ENCODE measurements around the gene PHAF1. TPM values are rescaled to one million over a fixed set of nuclear protein-coding genes. Genes with fewer than 3 reads are reported as not detected.

PHAF1 gene
- total RNA-seq, 2 donors from 2014 or later, result 18.8 to 19.6 TPM

DNA sequence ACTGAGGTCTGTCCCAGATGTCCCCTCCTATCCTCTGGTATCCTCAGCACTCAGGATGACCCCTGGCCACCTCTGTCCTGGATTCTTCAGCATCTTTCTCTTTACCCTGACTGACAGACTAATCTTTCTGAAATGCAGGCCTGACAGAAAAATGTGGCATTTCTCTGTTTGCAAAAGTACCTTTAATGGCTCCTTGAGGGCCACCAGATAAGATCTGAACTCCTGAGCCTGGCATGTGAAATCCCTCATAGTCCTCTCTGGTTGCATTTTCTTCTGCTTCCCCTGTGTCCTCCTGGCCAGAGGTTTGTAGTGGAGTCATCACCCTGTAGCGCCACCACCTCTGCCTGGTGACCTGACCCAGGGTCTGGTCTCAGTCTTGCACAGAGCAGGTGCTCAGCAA is 87.1 kb downstream of the PHAF1 start:
- Histone ChIP-seq H3K9me3 (ENCODE audit: control insufficient read depth, low read length) (no peaks in the 10 kb centered on the region), H3K27ac (ENCODE audit: low read depth, low read length) (no peak overlapping the region), H3K4me3 (ENCODE audit: low read length) (no peak overlapping the region), H3K4me1 (ENCODE audit: control insufficient read depth, insufficient read depth, low read length) (peaks cover 5% of the 10 kb centered on the region), H3K27me3 (ENCODE audit: control insufficient read depth, insufficient read depth, low read length, poor library complexity, severe bottlenecking) (no peaks in the 10 kb centered on the region), H3K36me3 (ENCODE audit: control insufficient read depth, insufficient read depth, low read length) (peaks cover 69% of the 10 kb centered on the region), H3K9ac (ENCODE audit: extremely low read depth, low read length, poor library complexity, severe bottlenecking) (no peak overlapping the region)
- peaks cover 8% of the 10 kb centered on the region for H3K4me1 Mint-ChIP-seq
- 100% methylated on average over 1 of the region's 1 CpG; no CpG with 5 or more reads in 1 of the 2 experiments for WGBS, 2 experiments (ENCODE audit: insufficient coverage in 1 of 2, insufficient read length in 1 of 2)
- H3K36me3 Mint-ChIP-seq (ENCODE audit: low read depth), result peaks cover 49% of the 10 kb centered on the region
- no peaks in the 10 kb centered on the region for H3K9me3 Mint-ChIP-seq
- TF ChIP-seq, protein P1, sequence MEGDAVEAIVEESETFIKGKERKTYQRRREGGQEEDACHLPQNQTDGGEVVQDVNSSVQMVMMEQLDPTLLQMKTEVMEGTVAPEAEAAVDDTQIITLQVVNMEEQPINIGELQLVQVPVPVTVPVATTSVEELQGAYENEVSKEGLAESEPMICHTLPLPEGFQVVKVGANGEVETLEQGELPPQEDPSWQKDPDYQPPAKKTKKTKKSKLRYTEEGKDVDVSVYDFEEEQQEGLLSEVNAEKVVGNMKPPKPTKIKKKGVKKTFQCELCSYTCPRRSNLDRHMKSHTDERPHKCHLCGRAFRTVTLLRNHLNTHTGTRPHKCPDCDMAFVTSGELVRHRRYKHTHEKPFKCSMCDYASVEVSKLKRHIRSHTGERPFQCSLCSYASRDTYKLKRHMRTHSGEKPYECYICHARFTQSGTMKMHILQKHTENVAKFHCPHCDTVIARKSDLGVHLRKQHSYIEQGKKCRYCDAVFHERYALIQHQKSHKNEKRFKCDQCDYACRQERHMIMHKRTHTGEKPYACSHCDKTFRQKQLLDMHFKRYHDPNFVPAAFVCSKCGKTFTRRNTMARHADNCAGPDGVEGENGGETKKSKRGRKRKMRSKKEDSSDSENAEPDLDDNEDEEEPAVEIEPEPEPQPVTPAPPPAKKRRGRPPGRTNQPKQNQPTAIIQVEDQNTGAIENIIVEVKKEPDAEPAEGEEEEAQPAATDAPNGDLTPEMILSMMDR (conservative IDR thresholded peaks at IDR 0.05), result no peak
- no peak for DNase-seq
- no peak overlapping the region for H3K27ac Mint-ChIP-seq
- H3K4me3 Mint-ChIP-seq, result no peak overlapping the region
- no peaks in the 10 kb centered on the region for H3K27me3 Mint-ChIP-seq (ENCODE audit: insufficient read depth)

DNA sequence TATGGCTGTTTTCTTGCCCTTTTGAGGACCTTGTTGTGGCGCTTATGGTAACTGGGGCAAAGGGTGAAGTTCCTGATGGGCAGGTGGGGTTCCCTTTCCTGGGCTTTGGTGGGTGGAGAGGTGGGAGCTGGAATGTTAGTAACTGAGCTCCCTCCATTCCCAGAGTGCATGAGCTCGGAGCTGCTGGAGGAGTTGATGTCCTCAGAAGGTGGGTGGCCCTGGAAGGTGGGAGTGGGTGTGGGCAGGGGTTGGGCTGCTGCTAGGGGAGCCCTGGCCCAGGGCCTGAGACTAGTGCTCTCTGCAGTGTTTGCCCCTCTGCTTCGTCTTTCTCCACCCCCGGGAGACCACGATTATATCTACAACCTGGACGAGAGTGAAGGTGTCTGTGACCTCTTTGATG is 88.0 kb downstream of the PHAF1 start:
- Histone ChIP-seq H3K27ac (ENCODE audit: low read depth, low read length) (no peak overlapping the region), H3K4me1 (ENCODE audit: control insufficient read depth, insufficient read depth, low read length) (peaks cover 5% of the 10 kb centered on the region), H3K36me3 (ENCODE audit: control insufficient read depth, insufficient read depth, low read length) (peaks cover 69% of the 10 kb centered on the region), H3K9ac (ENCODE audit: extremely low read depth, low read length, poor library complexity, severe bottlenecking) (no peak overlapping the region), H3K9me3 (ENCODE audit: control insufficient read depth, low read length) (no peaks in the 10 kb centered on the region), H3K4me3 (ENCODE audit: low read length) (no peak overlapping the region), H3K27me3 (ENCODE audit: control insufficient read depth, insufficient read depth, low read length, poor library complexity, severe bottlenecking) (no peaks in the 10 kb centered on the region)
- Mint-ChIP-seq H3K9me3 (no peaks in the 10 kb centered on the region), H3K4me3 (no peak overlapping the region), H3K27ac (no peak overlapping the region), H3K4me1 (peaks cover 5% of the 10 kb centered on the region), H3K36me3 (ENCODE audit: low read depth) (peaks cover 47% of the 10 kb centered on the region), H3K27me3 (ENCODE audit: insufficient read depth) (no peaks in the 10 kb centered on the region)
- TF ChIP-seq, protein P1 (conservative IDR thresholded peaks at IDR 0.05), result no peak
- no peak for DNase-seq
- 95 to 96% methylated on average over 4 to 6 of the region's 6 CpGs for WGBS, 2 experiments (ENCODE audit: insufficient coverage in 1 of 2, insufficient read length in 1 of 2)

Other genes with a start within 250 kb of the PHAF1 start
- gene PDP2, start 229.4 kb upstream of the PHAF1 start, total RNA-seq, result 10 to 100 TPM; 23.1 to 31.5 TPM
- gene CDH16, start 191.1 kb upstream of the PHAF1 start, total RNA-seq, result not detected
- gene RRAD, start 184.4 kb upstream of the PHAF1 start, total RNA-seq, result under 1 TPM in 1 of 2 donors, not detected in 1; 0.55 TPM
- gene CIAO2B, start 175.5 kb upstream of the PHAF1 start, total RNA-seq, result 10 to 100 TPM; 70.2 to 87.7 TPM
- 10 to 100 TPM; 28.7 to 36.8 TPM for gene CES2, start 174.4 kb upstream of the PHAF1 start, total RNA-seq
- 1 to 10 TPM; 2.7 to 3.8 TPM for gene CES3, start 148.7 kb upstream of the PHAF1 start, total RNA-seq
- gene CES4A, start 121.4 kb upstream of the PHAF1 start, total RNA-seq, result 1 to 10 TPM; 3.0 to 3.8 TPM
- 10 to 100 TPM; 93.9 to 95.2 TPM for gene CBFB, start 80.8 kb upstream of the PHAF1 start, total RNA-seq
- 10 to 100 TPM in 1 of 2 donors, 1 to 10 TPM in 1; 7.2 to 11.0 TPM for gene B3GNT9, start 41.1 kb downstream of the PHAF1 start, total RNA-seq
- 1 to 10 TPM; 2.8 to 5.4 TPM for gene TRADD, start 50.0 kb downstream of the PHAF1 start, total RNA-seq
- gene FBXL8, start 50.0 kb downstream of the PHAF1 start, total RNA-seq, result 1 to 10 TPM; 1.9 to 3.5 TPM
- 1 to 10 TPM; 2.0 to 6.8 TPM for gene HSF4, start 54.8 kb downstream of the PHAF1 start, total RNA-seq
- gene NOL3, start 60.6 kb downstream of the PHAF1 start, total RNA-seq, result 10 to 100 TPM; 11.6 TPM
- gene MATCAP1, start 74.0 kb downstream of the PHAF1 start, total RNA-seq, result 10 to 100 TPM; 50.2 to 63.8 TPM
- gene EXOC3L1, start 80.2 kb downstream of the PHAF1 start, total RNA-seq, result 1 to 10 TPM in 1 of 2 donors, under 1 TPM in 1; 0.97 to 1.8 TPM
- 10 to 100 TPM; 71.8 to 72.8 TPM for gene E2F4, start 82.2 kb downstream of the PHAF1 start, total RNA-seq
- gene ELMO3, start 89.2 kb downstream of the PHAF1 start, total RNA-seq, result 1 to 10 TPM; 5.6 to 6.4 TPM
- 10 to 100 TPM; 43.1 to 46.4 TPM for gene TMEM208, start 117.2 kb downstream of the PHAF1 start, total RNA-seq
- gene FHOD1, start 137.5 kb downstream of the PHAF1 start, total RNA-seq, result 10 to 100 TPM; 51.7 to 71.9 TPM
- 1 to 10 TPM; 8.9 to 9.0 TPM for gene SLC9A5, start 139.0 kb downstream of the PHAF1 start, total RNA-seq
- 10 to 100 TPM; 10.5 to 12.4 TPM for gene PLEKHG4, start 169.6 kb downstream of the PHAF1 start, total RNA-seq
- 1 to 10 TPM; 1.2 to 1.3 TPM for gene KCTD19, start 216.8 kb downstream of the PHAF1 start, total RNA-seq
- under 1 TPM in 1 of 2 donors, not detected in 1; 0.73 TPM for gene LRRC36, start 216.9 kb downstream of the PHAF1 start, total RNA-seq

All from endodermal cell (in vitro differentiated cells).